ENCODE data around the gene LHFPL6. TPM values are rescaled to one million over a fixed set of nuclear protein-coding genes. Genes with fewer than 3 reads are reported as not detected.

The LHFPL6 gene
- total and polyA plus RNA-seq, 10 of the 15 experiments (the other 5 are each of a cell fraction or from before 2014, with no cell fraction given), result 0.11 to 4.6 (median 0.41) TPM

DNA sequence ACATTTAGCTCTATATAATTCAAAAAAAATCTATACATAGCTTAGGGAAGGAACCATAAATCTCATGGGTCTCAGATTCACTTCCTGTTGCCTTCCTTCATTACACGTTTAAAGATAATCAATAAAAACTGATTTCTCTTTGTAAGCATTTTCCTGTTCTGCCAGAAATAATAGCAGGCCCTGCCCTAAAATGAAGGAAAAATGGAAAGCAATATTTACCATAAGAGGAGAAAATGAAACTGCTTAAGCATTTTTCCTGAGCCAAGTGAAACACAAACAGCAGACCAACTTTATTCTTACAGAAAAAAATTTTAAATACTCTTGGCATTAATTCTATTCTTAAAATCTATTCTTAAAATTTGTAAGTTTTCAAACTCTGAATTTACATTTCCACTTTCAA lies 4.0 kb downstream of the LHFPL6 start:
- H2AFZ ChIP-seq (ENCODE audit: control insufficient read depth, low read depth, low read length), result no peak overlapping the region
- ChIA-PET RAD21 (ENCODE audit: unreplicated experiment) (interaction anchor here (0.9 to 1.5 kb wide), 4 partner anchors 13 to 182 kb away, joined by 3 to 6 read pairs (median 4); no protein-coding TSS in a partner anchor), CTCF (interaction anchor here (0.6 to 4.7 kb wide), 7 partner anchors 13 to 454 kb away, joined by 3 to 26 read pairs (median 4); no protein-coding TSS in a partner anchor), SMC1A (ENCODE audit: uncharacterized antibody, unreplicated experiment) (interaction anchor here (0.8 to 3.3 kb wide), 12 partner anchors 11 to 329 kb away, joined by 3 to 9 read pairs (median 4); no protein-coding TSS in a partner anchor), POLR2A (no interaction called here)
- in situ Hi-C loops (cut with MboI), result no loop called here
- H3K9ac ChIP-seq (ENCODE audit: control insufficient read depth, insufficient read depth, low read length), result no peak overlapping the region
- H3K27ac ChIP-seq (ENCODE audit: control insufficient read depth, insufficient read depth), result no peak overlapping the region
- no peak overlapping the region for H3K4me2 ChIP-seq (ENCODE audit: control insufficient read depth, insufficient read depth)
- WGBS (ENCODE audit: insufficient coverage, insufficient replicate concordance, low lambda C conversion rate, missing lambda C conversion rate), result 5% methylated on average over 1 of the region's 1 CpG
- H3K4me1 ChIP-seq (ENCODE audit: control insufficient read depth, insufficient read depth, low read length), result no peaks in the 10 kb centered on the region; the same call in 1 of the 2 replicates
- no peaks in the 10 kb centered on the region for H3K79me2 ChIP-seq (ENCODE audit: control insufficient read depth, insufficient read depth, low read length)
- DNase-seq (ENCODE audit: low read depth, low spot score) (no peak), FAIRE-seq (no peak), ATAC-seq (no peak)
- H3K27me3 ChIP-seq (replicated peaks in 1 of 2; ENCODE audit: control insufficient read depth in 2 of 2, insufficient read depth in 2 of 2, low read length in 1 of 2), result peaks cover 0 to 5% of the 10 kb centered on the region in 2 experiments; a peak in 3 of 4 replicates
- H3K4me3 ChIP-seq, result no peak overlapping the region
- no TSS peak for BruUV-seq (replicated peaks)
- intact Hi-C loops (cut with micrococcal nuclease; ENCODE audit: unreplicated experiment), result no loop called here
- H3K9me3 ChIP-seq (replicated peaks; ENCODE audit: control insufficient read depth, insufficient read depth, low read length), result no peaks in the 10 kb centered on the region
- H4K20me1 ChIP-seq (ENCODE audit: control insufficient read depth, insufficient read depth), result no peaks in the 10 kb centered on the region
- TF ChIP-seq ZNF217 (IDR thresholded peaks at IDR 0.05), result no peak
- TF ChIP-seq BMI1 (IDR thresholded peaks at IDR 0.05; ENCODE audit: borderline replicate concordance), result no peak
- no peak for TF ChIP-seq SUPT20H (IDR thresholded peaks at IDR 0.05; ENCODE audit: borderline replicate concordance, control insufficient read depth, low read depth, low read length)
- TF ChIP-seq USF1 (IDR thresholded peaks at IDR 0.05; ENCODE audit: borderline replicate concordance, extremely low read length, insufficient read depth, low read depth, low read length), result no peak
- TF ChIP-seq WRNIP1 (IDR thresholded peaks at IDR 0.05; ENCODE audit: borderline replicate concordance, low read depth, low read length), result no peak
- TF ChIP-seq YBX1 (IDR thresholded peaks at IDR 0.05), result no peak
- no peak for TF ChIP-seq GABPA (IDR thresholded peaks at IDR 0.05; ENCODE audit: low read depth)
- TF ChIP-seq PAX5 (IDR thresholded peaks at IDR 0.05; ENCODE audit: borderline replicate concordance, low read depth, low read length), result no peak
- no peak for TF ChIP-seq IKZF1 (conservative IDR thresholded peaks at IDR 0.05)
- no peak for TF ChIP-seq CBFB (IDR thresholded peaks at IDR 0.05; ENCODE audit: low read depth)
- TF ChIP-seq SKIL (IDR thresholded peaks at IDR 0.05; ENCODE audit: low read depth, poor library complexity, severe bottlenecking), result no peak
- TF ChIP-seq SREBF2 (IDR thresholded peaks at IDR 0.05; ENCODE audit: low read length), result no peak
- H3K36me3 ChIP-seq (ENCODE audit: control insufficient read depth in 2 of 2, insufficient read depth in 2 of 2, low read length in 1 of 2), result no peaks in the 10 kb centered on the region
